Ovary (tissue), 3 donors: Measurements from ENCODE around the gene ADARB2.

Experiments
- CTCF ChIP-seq, 3 donors: fragments of 450-650 bp in 2 of 3; fragments of 200-600 bp in 1 of 3; IDR thresholded peaks; one replicate each; pipeline versions ENCODE4 v1.5.1 to v1.8.0; 2016 to 2022; ENCODE audit warnings: antibody characterized with exemption in 3 of 3, mild to moderate bottlenecking in 1 of 3
- POLR2A ChIP-seq: fragments of 450-650 bp; IDR thresholded peaks from one replicate; pipeline ENCODE4 v1.6.1; 2017; ENCODE audit warnings: antibody characterized with exemption, mild to moderate bottlenecking, moderate library complexity
- donor health status: DM: no; HTN: no; CAD: no.

- TF ChIP-seq CTCF (IDR thresholded peaks at IDR 0.05): no peak
- no peak for TF ChIP-seq POLR2A
Observed at GRCh38 chr10:1413256-1413655, 324.1 kb downstream of the ADARB2 start.
